Measurements from ENCODE around the gene MAPRE2.

MAPRE2 gene

DNA sequence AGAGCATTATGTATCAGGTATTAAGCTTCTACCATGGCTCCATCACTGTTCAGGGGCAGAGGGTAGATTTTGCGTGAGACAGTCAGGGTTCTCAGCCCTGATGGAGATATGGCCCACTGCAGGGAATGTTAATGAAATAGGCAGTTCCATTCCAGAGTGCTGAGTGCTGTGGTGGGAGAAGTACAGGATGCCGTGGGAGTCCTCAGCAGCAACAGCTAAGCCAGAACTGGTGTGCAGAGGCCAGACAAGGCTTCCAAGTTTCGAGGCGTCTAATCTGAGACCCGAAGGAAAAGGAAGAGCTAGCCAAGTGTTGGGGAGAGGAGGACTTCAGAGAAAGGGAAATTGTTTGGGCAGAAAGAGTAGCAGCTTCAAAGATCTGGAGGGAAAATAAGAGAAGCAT, 30.2 kb upstream of the MAPRE2 start:
- Histone ChIP-seq H3K36me3 (ENCODE audit: insufficient read depth, low read length) (no peaks in the 10 kb centered on the region), H3K27ac (ENCODE audit: low read depth, low read length) (no peak overlapping the region), H3K4me3 (ENCODE audit: low read depth, low read length) (no peak overlapping the region), H2AFZ (ENCODE audit: low read length, unreplicated experiment) (no peak overlapping the region), H3K79me2 (ENCODE audit: control insufficient read depth, insufficient read depth, low read length, unreplicated experiment) (no peaks in the 10 kb centered on the region), H3K27me3 (ENCODE audit: insufficient read depth, low read length) (0 out of 2 replicates have a peak, but pooled peaks cover 5% of the 10 kb centered on the region), H3K4me1 (ENCODE audit: control insufficient read depth, insufficient read depth, low read length, unreplicated experiment) (peaks cover 12% of the 10 kb centered on the region)

DNA sequence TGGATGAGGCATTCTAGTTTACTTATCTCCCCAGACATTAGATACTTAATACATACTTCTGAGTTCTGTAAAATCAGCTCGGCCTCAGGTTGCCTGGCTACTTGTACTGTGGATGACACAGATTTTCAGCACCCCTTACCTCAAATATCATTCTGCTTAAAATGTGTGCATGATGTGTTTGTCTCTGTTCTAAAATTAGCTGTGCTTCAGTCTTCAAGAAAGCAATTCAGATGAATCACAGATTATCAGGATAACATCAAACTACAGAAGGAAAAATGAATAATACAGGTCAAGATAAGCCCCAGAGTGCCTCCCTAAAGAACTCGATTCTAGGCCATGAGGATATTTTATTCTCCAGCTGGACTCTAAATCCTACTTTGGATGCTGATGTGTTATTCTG, 21.3 kb upstream of the MAPRE2 start:
- Histone ChIP-seq H3K27ac (ENCODE audit: low read depth, low read length) (no peak overlapping the region), H3K79me2 (ENCODE audit: control insufficient read depth, insufficient read depth, low read length, unreplicated experiment) (no peaks in the 10 kb centered on the region), H3K27me3 (ENCODE audit: insufficient read depth, low read length) (no peaks in the 10 kb centered on the region), H3K4me1 (ENCODE audit: control insufficient read depth, insufficient read depth, low read length, unreplicated experiment) (peaks cover 19% of the 10 kb centered on the region), H2AFZ (ENCODE audit: low read length, unreplicated experiment) (no peak overlapping the region), H3K36me3 (ENCODE audit: insufficient read depth, low read length) (no peaks in the 10 kb centered on the region), H3K4me3 (ENCODE audit: low read depth, low read length) (no peak overlapping the region)

DNA sequence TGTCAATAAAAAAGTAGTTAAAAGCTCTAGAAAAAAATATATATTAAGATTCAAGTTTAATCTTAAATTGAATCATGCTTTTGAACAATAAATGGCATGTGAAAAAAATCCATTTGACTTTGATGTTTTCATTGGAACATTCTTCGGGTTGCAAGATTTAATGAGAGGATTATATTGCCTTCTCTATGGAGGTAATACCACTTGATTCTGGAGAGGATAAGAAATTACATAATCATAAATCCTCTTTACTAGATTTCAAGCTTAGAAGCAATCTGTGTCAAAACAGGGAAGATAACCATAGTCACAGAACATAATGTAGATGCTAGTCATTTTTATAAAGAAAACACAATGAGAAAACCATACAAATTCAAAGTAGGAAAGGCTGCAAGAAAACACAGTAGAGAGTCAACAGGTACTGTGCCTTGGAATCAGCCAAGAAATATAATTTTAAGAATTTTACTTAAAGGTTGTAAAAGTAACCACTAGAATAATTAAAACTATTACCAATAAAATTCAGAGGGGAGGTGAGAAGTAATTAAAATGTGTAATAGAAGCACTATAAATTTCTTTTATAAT, 18.7 kb upstream of the MAPRE2 start:
- peaks cover 26% of the 10 kb centered on the region for H3K4me1 ChIP-seq (ENCODE audit: control insufficient read depth, insufficient read depth, low read length, unreplicated experiment)
- H3K27me3 ChIP-seq (ENCODE audit: insufficient read depth, low read length): no peaks in the 10 kb centered on the region
- H3K36me3 ChIP-seq (ENCODE audit: insufficient read depth, low read length): no peaks in the 10 kb centered on the region
- no peak overlapping the region for H2AFZ ChIP-seq (ENCODE audit: low read length, unreplicated experiment)
- H3K27ac ChIP-seq (ENCODE audit: low read depth, low read length): no peak overlapping the region
- H3K79me2 ChIP-seq (ENCODE audit: control insufficient read depth, insufficient read depth, low read length, unreplicated experiment): no peaks in the 10 kb centered on the region
- no peak overlapping the region for H3K4me3 ChIP-seq (ENCODE audit: low read depth, low read length)

DNA sequence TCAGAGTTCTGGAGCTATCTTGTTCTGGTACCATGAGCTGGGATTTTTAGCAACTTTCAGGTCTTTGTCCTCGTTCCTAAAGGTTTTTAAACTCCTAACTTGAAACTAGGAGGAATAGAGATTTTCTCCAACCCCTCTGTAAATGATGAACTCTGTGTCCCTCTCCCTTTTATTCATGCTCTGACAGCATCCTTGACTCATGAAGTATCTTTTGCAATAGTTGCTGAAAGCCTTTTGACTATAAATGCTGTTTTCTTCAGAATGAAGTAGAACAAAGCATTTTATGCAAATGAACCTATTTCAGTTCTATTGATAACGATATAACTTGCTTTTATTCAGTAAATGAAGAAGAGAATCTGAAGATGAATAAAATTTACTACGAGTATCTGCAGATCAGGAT, 17.0 kb upstream of the MAPRE2 start:
- no peak overlapping the region for H3K27ac ChIP-seq (ENCODE audit: low read depth, low read length)
- H3K4me1 ChIP-seq (ENCODE audit: control insufficient read depth, insufficient read depth, low read length, unreplicated experiment): peaks cover 35% of the 10 kb centered on the region
- no peak overlapping the region for H3K4me3 ChIP-seq (ENCODE audit: low read depth, low read length)
- H3K36me3 ChIP-seq (ENCODE audit: insufficient read depth, low read length): no peaks in the 10 kb centered on the region
- H3K27me3 ChIP-seq (ENCODE audit: insufficient read depth, low read length): no peaks in the 10 kb centered on the region
- no peaks in the 10 kb centered on the region for H3K79me2 ChIP-seq (ENCODE audit: control insufficient read depth, insufficient read depth, low read length, unreplicated experiment)
- no peak overlapping the region for H2AFZ ChIP-seq (ENCODE audit: low read length, unreplicated experiment)

DNA sequence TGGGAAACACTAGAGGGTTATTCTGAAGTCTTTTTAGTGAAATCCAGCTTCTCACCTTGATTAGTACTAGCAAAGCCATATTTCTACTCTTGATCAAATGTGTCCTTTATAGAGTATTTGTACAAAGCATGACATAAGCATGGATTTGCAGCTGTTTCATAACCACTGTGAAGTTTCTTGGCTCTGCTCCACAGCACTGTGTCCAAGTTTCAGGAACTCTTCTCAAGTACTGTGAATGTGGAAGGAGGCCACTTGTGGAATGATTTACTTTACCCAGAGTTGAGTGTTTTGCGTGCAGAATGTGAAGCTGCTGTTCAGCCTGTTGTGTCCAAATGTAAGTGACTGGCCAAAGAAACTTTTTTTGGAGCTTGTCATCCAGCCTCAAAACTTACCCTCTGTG, 16.2 kb upstream of the MAPRE2 start:
- Histone ChIP-seq H2AFZ (ENCODE audit: low read length, unreplicated experiment) (peak overlapping the region; percentile 24), H3K4me1 (ENCODE audit: control insufficient read depth, insufficient read depth, low read length, unreplicated experiment) (peaks cover 35% of the 10 kb centered on the region), H3K27ac (ENCODE audit: low read depth, low read length) (no peak overlapping the region), H3K79me2 (ENCODE audit: control insufficient read depth, insufficient read depth, low read length, unreplicated experiment) (no peaks in the 10 kb centered on the region), H3K27me3 (ENCODE audit: insufficient read depth, low read length) (no peaks in the 10 kb centered on the region), H3K36me3 (ENCODE audit: insufficient read depth, low read length) (no peaks in the 10 kb centered on the region), H3K4me3 (ENCODE audit: low read depth, low read length) (no peak overlapping the region)

DNA sequence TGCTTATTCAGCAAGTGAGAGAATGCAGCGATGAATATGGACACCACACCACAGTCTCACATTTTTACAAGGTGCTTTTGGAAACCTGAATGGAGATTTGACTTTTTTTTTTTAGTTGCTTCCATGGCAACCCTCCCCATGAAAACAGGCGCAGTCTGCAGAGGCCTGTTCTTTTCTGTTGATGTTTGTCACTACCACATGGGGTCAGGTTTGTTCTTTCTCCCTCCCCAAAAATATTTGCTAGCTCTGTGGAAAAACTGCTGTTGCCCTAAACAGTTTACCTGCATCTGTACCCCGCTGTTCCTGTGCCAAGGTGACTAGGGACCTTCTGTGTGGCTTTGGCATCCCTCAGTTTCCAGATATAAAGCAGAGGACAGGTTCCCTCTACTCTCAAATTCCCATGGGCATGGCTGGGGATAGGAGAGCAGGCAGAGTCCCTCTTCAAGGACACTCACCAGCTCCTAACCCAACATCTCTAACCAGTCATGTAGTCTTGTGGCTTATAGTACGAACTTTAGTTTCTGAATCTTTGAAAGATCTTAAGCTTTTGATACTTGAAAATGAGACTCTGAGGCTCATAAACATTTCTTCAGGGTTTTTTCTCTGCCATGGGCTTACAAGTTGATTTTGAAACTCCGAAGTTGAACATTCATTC, 14.7 kb upstream of the MAPRE2 start:
- no peaks in the 10 kb centered on the region for H3K27me3 ChIP-seq (ENCODE audit: insufficient read depth, low read length)
- peaks cover 36% of the 10 kb centered on the region for H3K4me1 ChIP-seq (ENCODE audit: control insufficient read depth, insufficient read depth, low read length, unreplicated experiment)
- no peaks in the 10 kb centered on the region for H3K79me2 ChIP-seq (ENCODE audit: control insufficient read depth, insufficient read depth, low read length, unreplicated experiment)
- H2AFZ ChIP-seq (ENCODE audit: low read length, unreplicated experiment): no peak overlapping the region
- no peaks in the 10 kb centered on the region for H3K36me3 ChIP-seq (ENCODE audit: insufficient read depth, low read length)
- H3K27ac ChIP-seq (ENCODE audit: low read depth, low read length): no peak overlapping the region
- no peak overlapping the region for H3K4me3 ChIP-seq (ENCODE audit: low read depth, low read length)

DNA sequence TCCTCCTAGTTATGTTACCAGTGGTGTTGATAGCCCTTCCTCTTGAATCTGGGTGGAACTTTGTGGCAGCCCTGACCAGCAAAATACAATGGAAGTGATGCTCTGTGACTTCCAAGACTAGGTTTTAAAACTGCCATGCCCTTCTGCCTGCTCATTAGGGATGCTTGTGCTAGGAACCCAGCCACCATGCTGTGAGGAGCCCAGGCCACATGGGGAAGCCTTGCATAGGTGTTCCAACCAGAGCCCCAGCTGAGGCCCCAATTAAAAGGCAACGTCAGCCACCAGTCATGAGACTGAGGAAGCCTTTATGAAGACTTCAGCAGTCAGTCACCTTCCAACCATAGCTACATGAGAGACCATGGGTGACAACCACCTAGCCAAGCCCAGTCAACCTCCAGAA, 14.0 kb upstream of the MAPRE2 start:
- Histone ChIP-seq H2AFZ (ENCODE audit: low read length, unreplicated experiment) (no peak overlapping the region), H3K79me2 (ENCODE audit: control insufficient read depth, insufficient read depth, low read length, unreplicated experiment) (no peaks in the 10 kb centered on the region), H3K27me3 (ENCODE audit: insufficient read depth, low read length) (no peaks in the 10 kb centered on the region), H3K27ac (ENCODE audit: low read depth, low read length) (no peak overlapping the region), H3K4me1 (ENCODE audit: control insufficient read depth, insufficient read depth, low read length, unreplicated experiment) (peaks cover 36% of the 10 kb centered on the region), H3K4me3 (ENCODE audit: low read depth, low read length) (no peak overlapping the region), H3K36me3 (ENCODE audit: insufficient read depth, low read length) (no peaks in the 10 kb centered on the region)

DNA sequence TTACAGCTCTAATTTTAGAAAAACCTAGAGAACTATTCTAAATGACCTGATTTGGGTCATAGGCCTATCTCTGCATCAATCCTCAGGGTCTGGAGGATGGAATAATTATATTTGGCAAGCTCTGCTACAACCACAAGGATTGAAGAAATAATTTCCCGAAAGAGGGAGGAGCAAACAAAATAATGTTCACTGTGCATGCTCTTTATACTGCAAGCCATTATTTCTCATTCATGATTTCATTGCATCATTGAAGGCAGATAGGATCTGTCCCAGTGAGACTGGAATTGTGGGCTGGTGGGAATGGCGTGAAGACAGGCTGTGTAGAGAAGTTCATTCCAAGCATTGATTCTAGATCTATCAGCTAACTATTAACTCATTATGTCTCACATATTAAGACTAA, 12.7 kb upstream of the MAPRE2 start:
- no peaks in the 10 kb centered on the region for H3K27me3 ChIP-seq (ENCODE audit: insufficient read depth, low read length)
- H2AFZ ChIP-seq (ENCODE audit: low read length, unreplicated experiment): peak overlapping the region; percentile 58
- H3K27ac ChIP-seq (ENCODE audit: low read depth, low read length): no peak overlapping the region
- H3K4me3 ChIP-seq (ENCODE audit: low read depth, low read length): no peak overlapping the region
- H3K4me1 ChIP-seq (ENCODE audit: control insufficient read depth, insufficient read depth, low read length, unreplicated experiment): peaks cover 36% of the 10 kb centered on the region
- no peaks in the 10 kb centered on the region for H3K79me2 ChIP-seq (ENCODE audit: control insufficient read depth, insufficient read depth, low read length, unreplicated experiment)
- no peaks in the 10 kb centered on the region for H3K36me3 ChIP-seq (ENCODE audit: insufficient read depth, low read length)

DNA sequence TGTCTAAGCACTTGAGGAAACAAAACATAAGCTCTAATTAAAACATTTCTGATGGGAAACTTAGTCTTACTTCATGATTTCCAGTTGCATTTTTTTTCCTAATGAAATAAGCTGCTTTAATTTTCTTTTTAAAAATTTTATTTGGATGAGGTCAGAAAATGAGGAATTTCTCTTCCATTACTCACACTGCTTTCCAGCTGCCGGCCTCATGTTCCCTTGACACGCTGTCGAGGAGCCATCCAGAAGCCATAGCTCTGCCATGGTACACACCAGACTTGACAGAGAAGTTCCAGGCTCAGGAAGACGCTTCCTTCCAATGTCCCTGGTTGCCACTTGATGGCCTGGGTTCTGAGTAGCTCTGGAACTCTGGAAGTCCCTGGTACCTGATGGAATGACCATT, 12.1 kb upstream of the MAPRE2 start:
- Histone ChIP-seq H3K79me2 (ENCODE audit: control insufficient read depth, insufficient read depth, low read length, unreplicated experiment) (no peaks in the 10 kb centered on the region), H3K27ac (ENCODE audit: low read depth, low read length) (peak overlapping the region; percentile 3; the same call in 1 of the 2 replicates), H2AFZ (ENCODE audit: low read length, unreplicated experiment) (peak overlapping the region; percentile 58), H3K4me1 (ENCODE audit: control insufficient read depth, insufficient read depth, low read length, unreplicated experiment) (peaks cover 35% of the 10 kb centered on the region), H3K4me3 (ENCODE audit: low read depth, low read length) (peak overlapping the region; percentile 48), H3K27me3 (ENCODE audit: insufficient read depth, low read length) (no peaks in the 10 kb centered on the region), H3K36me3 (ENCODE audit: insufficient read depth, low read length) (no peaks in the 10 kb centered on the region)

DNA sequence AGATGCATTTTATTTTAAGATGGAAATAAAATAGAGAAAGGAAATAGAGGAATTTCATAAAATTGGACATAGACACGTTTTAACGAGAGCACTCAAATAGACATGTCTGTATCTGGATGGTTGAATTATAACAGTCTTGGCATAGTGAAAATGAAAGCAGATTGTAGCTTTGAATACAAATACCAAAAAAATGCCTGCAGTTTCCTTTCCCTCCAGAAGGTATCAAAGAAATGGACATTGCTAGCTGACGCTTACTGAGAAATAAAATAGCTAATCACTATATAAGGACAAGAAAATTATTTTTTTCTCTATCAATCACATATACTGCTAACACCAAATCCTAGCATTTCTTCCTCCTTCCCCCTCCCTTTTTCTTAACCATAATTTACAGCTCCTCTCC, 11.4 kb upstream of the MAPRE2 start:
- Histone ChIP-seq H3K4me1 (ENCODE audit: control insufficient read depth, insufficient read depth, low read length, unreplicated experiment) (peaks cover 28% of the 10 kb centered on the region), H3K79me2 (ENCODE audit: control insufficient read depth, insufficient read depth, low read length, unreplicated experiment) (no peaks in the 10 kb centered on the region), H3K36me3 (ENCODE audit: insufficient read depth, low read length) (no peaks in the 10 kb centered on the region), H3K27me3 (ENCODE audit: insufficient read depth, low read length) (no peaks in the 10 kb centered on the region), H3K4me3 (ENCODE audit: low read depth, low read length) (peak overlapping the region; percentile 48), H2AFZ (ENCODE audit: low read length, unreplicated experiment) (peak overlapping the region; percentile 58), H3K27ac (ENCODE audit: low read depth, low read length) (peak overlapping the region; percentile 3; the same call in 1 of the 2 replicates)

DNA sequence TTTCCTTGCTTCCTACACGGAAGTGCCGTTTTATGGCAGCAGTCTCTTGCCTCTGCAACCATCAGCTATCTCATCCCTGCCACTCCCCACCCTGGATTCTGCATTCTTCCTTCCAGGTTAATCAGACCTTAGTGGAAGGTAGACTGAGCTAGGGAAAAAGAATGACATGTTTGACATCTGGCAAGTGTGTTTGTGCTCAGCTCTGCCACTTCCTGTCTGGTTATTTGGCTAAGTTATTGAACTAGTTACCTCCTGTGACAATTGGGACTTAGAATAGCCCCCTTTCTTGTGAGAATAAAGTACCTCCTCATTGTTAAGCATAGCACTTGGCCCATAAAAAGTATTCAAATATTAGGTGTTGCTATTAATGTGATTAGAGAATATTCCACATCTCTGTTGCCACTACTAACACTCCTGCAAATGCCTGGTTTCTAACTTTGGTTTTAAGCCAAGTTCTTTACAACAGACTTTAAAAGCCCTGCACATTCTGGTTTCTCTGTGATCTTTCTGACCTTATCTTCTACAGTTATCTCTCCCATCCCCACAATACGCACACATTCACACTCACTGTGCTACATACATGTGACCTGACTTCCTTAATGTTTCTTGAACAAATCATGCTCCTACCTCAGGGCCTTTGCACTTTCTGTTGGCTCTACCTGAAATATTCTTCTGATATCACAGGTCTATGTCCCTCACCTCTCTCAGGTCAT, 10.8 kb upstream of the MAPRE2 start:
- H3K36me3 ChIP-seq (ENCODE audit: insufficient read depth, low read length): no peaks in the 10 kb centered on the region
- peak overlapping the region; percentile 58 for H2AFZ ChIP-seq (ENCODE audit: low read length, unreplicated experiment)
- no peaks in the 10 kb centered on the region for H3K79me2 ChIP-seq (ENCODE audit: control insufficient read depth, insufficient read depth, low read length, unreplicated experiment)
- no peak overlapping the region for H3K27ac ChIP-seq (ENCODE audit: low read depth, low read length)
- peak overlapping the region; percentile 48 for H3K4me3 ChIP-seq (ENCODE audit: low read depth, low read length)
- H3K27me3 ChIP-seq (ENCODE audit: insufficient read depth, low read length): no peaks in the 10 kb centered on the region
- peaks cover 21% of the 10 kb centered on the region for H3K4me1 ChIP-seq (ENCODE audit: control insufficient read depth, insufficient read depth, low read length, unreplicated experiment)
